ENCODE measurements around the gene CFAP99. TPM values are rescaled to one million over a fixed set of nuclear protein-coding genes. Genes with fewer than 3 reads are reported as not detected.
"Not testable (repeated sequence)": the region's sequence is repeated elsewhere in the genome, so short reads cannot be mapped to it uniquely, and the experiment has no call there.

The CFAP99 gene
- total RNA-seq, 1 donor from 2014 or later: not detected

DNA sequence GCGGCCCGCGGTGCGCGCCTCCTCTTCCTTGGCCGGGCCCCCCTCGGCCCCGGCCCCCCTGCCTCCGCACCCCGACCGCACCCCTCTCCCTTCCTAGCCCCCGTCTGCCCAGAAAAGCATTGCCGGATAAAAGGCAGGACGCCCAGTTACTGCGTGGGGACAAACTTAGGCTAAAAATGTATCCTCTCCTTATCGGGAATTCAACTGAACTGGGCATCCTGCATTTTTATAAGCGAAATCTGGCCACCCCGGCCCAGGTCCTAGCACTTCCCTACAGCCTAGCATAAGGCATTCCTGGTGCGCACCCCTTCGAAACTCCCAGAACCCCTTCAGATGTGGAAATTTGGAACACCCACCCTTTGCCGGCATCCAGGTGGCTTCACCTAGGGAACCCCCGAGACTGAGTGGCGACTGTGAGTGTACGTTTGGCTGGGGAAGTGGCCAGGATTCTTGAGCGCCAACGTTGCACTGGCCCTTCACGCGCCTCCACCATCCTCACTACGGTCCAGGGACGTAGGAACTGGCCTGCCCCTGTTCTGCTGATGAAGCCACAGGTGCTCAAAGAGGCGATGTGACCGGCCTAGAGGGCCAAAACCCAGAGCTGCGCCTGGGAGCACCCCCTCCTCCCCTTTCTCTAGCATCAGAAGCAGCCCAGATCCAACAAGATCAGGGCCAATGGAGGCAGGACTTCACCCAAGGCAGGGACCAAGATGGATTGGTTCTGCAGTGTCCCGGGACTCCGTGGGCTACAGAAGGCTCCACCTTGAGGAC lies 44.4 kb downstream of the CFAP99 start:
- peak overlapping the region; percentile 30 for H3K4me3 Mint-ChIP-seq
- no peaks in the 10 kb centered on the region for H3K36me3 Mint-ChIP-seq (ENCODE audit: low read depth)
- DNase-seq (ENCODE audit: low read depth, low spot score): no peak
- peaks cover 23% of the 10 kb centered on the region for H3K4me1 Mint-ChIP-seq
- TF ChIP-seq, protein P1, sequence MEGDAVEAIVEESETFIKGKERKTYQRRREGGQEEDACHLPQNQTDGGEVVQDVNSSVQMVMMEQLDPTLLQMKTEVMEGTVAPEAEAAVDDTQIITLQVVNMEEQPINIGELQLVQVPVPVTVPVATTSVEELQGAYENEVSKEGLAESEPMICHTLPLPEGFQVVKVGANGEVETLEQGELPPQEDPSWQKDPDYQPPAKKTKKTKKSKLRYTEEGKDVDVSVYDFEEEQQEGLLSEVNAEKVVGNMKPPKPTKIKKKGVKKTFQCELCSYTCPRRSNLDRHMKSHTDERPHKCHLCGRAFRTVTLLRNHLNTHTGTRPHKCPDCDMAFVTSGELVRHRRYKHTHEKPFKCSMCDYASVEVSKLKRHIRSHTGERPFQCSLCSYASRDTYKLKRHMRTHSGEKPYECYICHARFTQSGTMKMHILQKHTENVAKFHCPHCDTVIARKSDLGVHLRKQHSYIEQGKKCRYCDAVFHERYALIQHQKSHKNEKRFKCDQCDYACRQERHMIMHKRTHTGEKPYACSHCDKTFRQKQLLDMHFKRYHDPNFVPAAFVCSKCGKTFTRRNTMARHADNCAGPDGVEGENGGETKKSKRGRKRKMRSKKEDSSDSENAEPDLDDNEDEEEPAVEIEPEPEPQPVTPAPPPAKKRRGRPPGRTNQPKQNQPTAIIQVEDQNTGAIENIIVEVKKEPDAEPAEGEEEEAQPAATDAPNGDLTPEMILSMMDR (conservative IDR thresholded peaks at IDR 0.05): no peak
- H3K27me3 Mint-ChIP-seq (ENCODE audit: low read depth): peaks cover 5% of the 10 kb centered on the region
- H3K9me3 Mint-ChIP-seq: no peaks in the 10 kb centered on the region
- H3K27ac Mint-ChIP-seq (ENCODE audit: unreplicated experiment): no peak overlapping the region

DNA sequence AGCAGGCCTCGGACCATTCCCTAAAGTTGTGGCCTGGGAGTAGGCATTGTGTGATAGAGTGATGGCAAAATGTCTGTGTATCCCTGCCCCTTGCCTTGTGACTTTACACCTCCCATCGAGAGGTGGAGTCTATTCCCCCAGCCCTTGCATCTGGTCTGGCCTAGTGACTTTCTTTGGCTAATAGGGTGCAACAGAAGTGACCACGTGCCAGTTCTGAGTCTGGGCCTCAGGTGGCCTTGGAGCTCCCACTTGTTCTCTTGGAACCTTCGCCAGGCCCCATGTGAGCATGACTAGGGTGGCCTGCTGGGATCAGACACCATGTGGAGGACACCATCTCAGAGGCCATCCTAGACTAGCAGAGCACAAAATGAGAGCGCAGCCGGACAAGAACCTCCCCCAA lies 46.3 kb downstream of the CFAP99 start:
- Mint-ChIP-seq H3K27ac (ENCODE audit: unreplicated experiment) (no peak overlapping the region), H3K4me3 (peak overlapping the region; percentile 61), H3K27me3 (ENCODE audit: low read depth) (peaks cover 5% of the 10 kb centered on the region), H3K36me3 (ENCODE audit: low read depth) (peaks cover 3% of the 10 kb centered on the region), H3K4me1 (peaks cover 35% of the 10 kb centered on the region), H3K9me3 (no peaks in the 10 kb centered on the region)
- DNase-seq (ENCODE audit: low read depth, low spot score): no peak
- TF ChIP-seq, protein P1 (conservative IDR thresholded peaks at IDR 0.05): no peak

DNA sequence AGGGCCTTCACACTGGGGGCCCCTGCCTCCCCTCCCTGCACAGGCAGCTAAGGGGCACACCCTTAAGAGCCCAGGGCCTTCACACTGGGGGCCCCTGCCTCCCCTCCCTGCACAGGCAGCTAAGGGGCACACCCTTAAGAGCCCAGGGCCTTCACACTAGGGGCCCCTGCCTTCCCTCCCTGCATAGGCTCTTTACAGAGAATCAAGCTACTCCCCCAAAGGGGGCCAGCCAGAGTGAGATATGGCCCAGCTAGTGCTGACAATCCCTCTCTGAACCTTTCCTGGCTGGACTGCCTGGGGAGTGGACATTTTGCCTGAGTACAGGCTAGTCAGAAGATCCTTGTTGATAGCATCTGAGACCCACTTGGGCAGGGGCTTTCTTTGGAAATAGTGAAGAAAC lies 46.8 kb downstream of the CFAP99 start:
- H3K27me3 Mint-ChIP-seq (ENCODE audit: low read depth); DNase-seq (ENCODE audit: low read depth, low spot score); H3K36me3 Mint-ChIP-seq (ENCODE audit: low read depth); H3K9me3 Mint-ChIP-seq; H3K27ac Mint-ChIP-seq (ENCODE audit: unreplicated experiment): not testable (repeated sequence)
- Mint-ChIP-seq H3K4me1 (peaks cover 40% of the 10 kb centered on the region), H3K4me3 (peak overlapping the region; percentile 77)

DNA sequence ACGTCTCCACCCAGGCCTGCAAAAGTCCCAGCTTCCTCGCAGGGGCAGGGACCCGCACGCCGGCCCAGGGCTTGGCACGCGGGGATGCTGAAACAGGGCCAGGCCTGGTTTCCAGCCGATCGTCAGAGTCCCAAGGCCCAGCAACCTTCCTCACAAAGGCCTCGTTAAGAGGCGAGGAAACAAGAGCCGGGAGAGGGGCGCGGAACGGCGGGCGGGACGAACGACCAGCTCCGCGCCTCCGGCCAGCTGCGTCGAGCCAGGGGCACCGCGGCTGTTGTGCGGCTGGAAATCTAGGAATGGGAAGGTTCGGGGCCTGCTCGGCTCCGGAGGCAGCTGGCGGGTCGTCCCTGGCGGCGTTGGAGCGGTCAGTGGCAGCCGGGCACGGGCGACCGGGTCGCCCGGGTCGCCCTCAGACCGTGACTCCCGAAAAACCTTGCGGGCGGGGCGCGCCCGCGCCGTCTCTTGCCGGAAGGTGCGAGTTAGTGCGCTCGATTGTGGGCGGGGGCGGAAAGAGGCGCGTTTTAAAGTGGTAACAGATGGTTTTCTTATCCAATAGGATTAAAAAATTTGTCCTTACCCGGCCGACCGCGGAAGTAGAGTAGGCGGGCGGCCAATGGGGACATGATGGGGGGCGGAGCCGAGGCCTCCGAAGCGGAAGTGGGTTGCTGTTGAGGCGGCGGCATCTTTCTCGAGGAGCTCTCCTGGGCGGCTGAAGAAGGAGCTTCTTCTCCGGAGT lies 49.9 kb downstream of the CFAP99 start, which contains the start of gene RNF4:
TSS of gene RNF4 (plus strand) at position 651 of the 736 bp plus-strand sequence. CDS start 21,388 bp downstream, outside the sequence.
- peaks cover 46% of the 10 kb centered on the region for H3K4me1 Mint-ChIP-seq
- peak; percentile 83 for DNase-seq (ENCODE audit: low read depth, low spot score)
- H3K4me3 Mint-ChIP-seq: peak within 1 kb of the TSS; percentile 100
- H3K9me3 Mint-ChIP-seq: no peaks in the 10 kb centered on the region
- TF ChIP-seq, protein P1 (conservative IDR thresholded peaks at IDR 0.05): no peak
- peak within 1 kb of the TSS; percentile 99 for H3K27ac Mint-ChIP-seq (ENCODE audit: unreplicated experiment)
- H3K27me3 Mint-ChIP-seq (ENCODE audit: low read depth): no peaks in the 10 kb centered on the region
- H3K36me3 Mint-ChIP-seq (ENCODE audit: low read depth): peaks cover 18% of the 10 kb centered on the region

DNA sequence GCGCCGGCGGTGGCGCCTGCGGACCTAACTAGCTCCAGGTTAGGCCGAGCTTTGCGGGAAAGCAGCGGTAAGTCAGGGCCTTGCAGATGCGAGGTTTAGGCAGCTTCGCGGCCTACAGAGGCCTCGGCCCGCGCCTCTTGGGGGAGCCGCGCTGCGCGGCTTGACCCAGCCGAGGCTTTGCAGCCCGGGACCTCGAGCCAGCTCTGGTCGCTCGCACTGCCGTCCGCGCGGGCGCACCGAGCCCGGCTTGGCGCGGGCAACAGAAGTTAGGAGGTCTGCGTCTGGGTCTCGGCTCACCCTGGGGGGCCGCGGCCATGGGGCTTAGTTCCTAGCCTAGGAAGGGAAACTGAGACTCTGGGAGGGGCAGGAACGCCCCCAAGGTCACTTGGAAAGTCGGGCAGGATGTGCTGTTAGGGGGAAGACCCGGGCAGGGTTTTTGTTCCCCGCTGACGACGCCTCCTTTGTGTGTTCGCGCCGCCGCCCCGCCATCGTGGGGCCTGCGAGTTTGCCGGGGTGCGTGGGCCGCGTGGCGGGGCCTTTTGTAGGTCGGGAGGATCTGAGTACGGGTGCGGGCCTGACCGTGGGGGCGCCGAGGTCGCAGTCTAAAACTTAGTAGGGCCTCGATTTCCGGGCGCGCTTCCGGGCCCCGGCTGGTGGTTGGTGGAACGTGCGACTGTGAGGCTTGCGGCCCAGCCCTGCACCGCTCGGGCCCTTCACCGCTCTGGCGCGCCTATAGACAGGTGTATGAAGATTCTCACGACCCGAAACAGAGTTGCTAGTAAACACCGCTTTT lies 50.6 kb downstream of the CFAP99 start:
- peak overlapping the region; percentile 100 for H3K4me3 Mint-ChIP-seq
- TF ChIP-seq, protein P1 (conservative IDR thresholded peaks at IDR 0.05): no peak
- H3K4me1 Mint-ChIP-seq: peaks cover 46% of the 10 kb centered on the region
- H3K36me3 Mint-ChIP-seq (ENCODE audit: low read depth): peaks cover 18% of the 10 kb centered on the region
- no peaks in the 10 kb centered on the region for H3K27me3 Mint-ChIP-seq (ENCODE audit: low read depth)
- no peak for DNase-seq (ENCODE audit: low read depth, low spot score)
- peak overlapping the region; percentile 97 for H3K27ac Mint-ChIP-seq (ENCODE audit: unreplicated experiment)
- H3K9me3 Mint-ChIP-seq: no peaks in the 10 kb centered on the region
